Mesenchymal stem cell (in vitro differentiated cells and primary cell): ENCODE data around the gene GNPTG.

Experiments used
- DNase-seq: peaks from one replicate; pipeline ENCODE4 v3.0.0-alpha.2; 2013
- H2AFZ ChIP-seq: one replicate; pipeline ENCODE4 v1.6.1; 2013; ENCODE audit warnings: low read depth, mild to moderate bottlenecking, control low read depth, inconsistent platforms, low read length, moderate library complexity
- H2AK5ac ChIP-seq: 2 replicates; pipeline ENCODE4 v1.6.1; 2013; ENCODE audit warnings: low read length, moderate library complexity, mild to moderate bottlenecking, inconsistent platforms; ENCODE audit not compliant: severe bottlenecking
- H2BK120ac ChIP-seq: one replicate; pipeline ENCODE4 v1.6.1; 2013; ENCODE audit warnings: low read depth, mild to moderate bottlenecking, inconsistent platforms, low read length, moderate library complexity
- H2BK12ac ChIP-seq, 2 experiments: one replicate each; pipeline ENCODE4 v1.6.1; 2013; ENCODE audit warnings: inconsistent platforms in 2 of 2, low read length in 2 of 2, mild to moderate bottlenecking in 2 of 2, moderate library complexity in 2 of 2, control low read depth in 1 of 2
- H2BK15ac ChIP-seq: one replicate; pipeline ENCODE4 v1.6.1; 2013; ENCODE audit warnings: mild to moderate bottlenecking, low read depth, inconsistent platforms; ENCODE audit not compliant: poor library complexity, severe bottlenecking
- H2BK5ac ChIP-seq: 2 replicates; pipeline ENCODE4 v1.6.1; 2013; ENCODE audit warnings: low read depth, mild to moderate bottlenecking, low read length, control low read depth, inconsistent platforms; ENCODE audit not compliant: poor library complexity, severe bottlenecking
- H3K14ac ChIP-seq, 2 experiments: one replicate each; pipeline ENCODE4 v1.6.1; 2013; ENCODE audit warnings: inconsistent platforms in 2 of 2, low read length in 2 of 2, control low read depth in 1 of 2, mild to moderate bottlenecking in 1 of 2, moderate library complexity in 1 of 2
- H3K18ac ChIP-seq, 2 experiments: one replicate each; pipeline ENCODE4 v1.6.1; 2013; ENCODE audit warnings: inconsistent platforms in 2 of 2, low read length in 2 of 2, control low read depth in 1 of 2, low read depth in 1 of 2, mild to moderate bottlenecking in 1 of 2
- H3K23ac ChIP-seq, 2 experiments: one replicate each; pipeline ENCODE4 v1.6.1; 2013; ENCODE audit warnings: inconsistent platforms in 2 of 2, low read length in 2 of 2, mild to moderate bottlenecking in 2 of 2, moderate library complexity in 2 of 2, control low read depth in 1 of 2
- H3K27ac ChIP-seq: 2 replicates; pipeline ENCODE4 v1.5.1; 2013; ENCODE audit warnings: mild to moderate bottlenecking, moderate library complexity, low read length, control low read depth, inconsistent platforms; ENCODE audit not compliant: poor library complexity, severe bottlenecking
- H3K27me3 ChIP-seq, 2 experiments: 2 replicates each; pipeline versions ENCODE4 v1.6.1 to v1.7.0; 2013; ENCODE audit warnings: low read length in 2 of 2, mild to moderate bottlenecking in 2 of 2, moderate library complexity in 2 of 2, control low read depth in 1 of 2, inconsistent platforms in 1 of 2; ENCODE audit not compliant: control insufficient read depth in 1 of 2, insufficient read depth in 1 of 2
- H3K36me3 ChIP-seq, 2 experiments: 2 replicates each; pipeline versions ENCODE4 v1.6.1 to v1.7.0; 2013; ENCODE audit warnings: low read length in 2 of 2, control low read depth in 1 of 2, inconsistent platforms in 1 of 2, low read depth in 1 of 2, mild to moderate bottlenecking in 1 of 2; ENCODE audit not compliant: insufficient read depth in 2 of 2, control insufficient read depth in 1 of 2
- H3K4ac ChIP-seq, 2 experiments: one replicate each; pipeline ENCODE4 v1.6.1; 2013; ENCODE audit warnings: inconsistent platforms in 2 of 2, low read length in 2 of 2, mild to moderate bottlenecking in 2 of 2, moderate library complexity in 2 of 2, control low read depth in 1 of 2, low read depth in 1 of 2
- H3K4me1 ChIP-seq: 2 replicates; pipeline ENCODE4 v1.6.1; 2013; ENCODE audit warnings: low read depth, low read length, control low read depth; ENCODE audit not compliant: control insufficient read depth, insufficient read depth
- H3K4me2 ChIP-seq: 2 replicates; pipeline ENCODE4 v1.6.1; 2013; ENCODE audit warnings: low read length, mild to moderate bottlenecking, inconsistent platforms; ENCODE audit not compliant: poor library complexity, severe bottlenecking
- H3K4me3 ChIP-seq, 2 experiments: 2 replicates each; pipeline versions ENCODE4 v1.5.1 to v1.7.0; 2013; ENCODE audit warnings: low read length in 2 of 2, mild to moderate bottlenecking in 2 of 2, control low read depth in 1 of 2, low read depth in 1 of 2; ENCODE audit not compliant: insufficient read depth in 1 of 2
- H3K79me1 ChIP-seq: replicated peaks from 2 replicates; pipeline ENCODE4 v1.6.1; 2013; ENCODE audit warnings: mild to moderate bottlenecking, control low read depth, low read length, inconsistent platforms; ENCODE audit not compliant: poor library complexity, severe bottlenecking
- H3K9ac ChIP-seq: 2 replicates; pipeline ENCODE4 v1.7.0; 2013; ENCODE audit warnings: mild to moderate bottlenecking, low read length, moderate library complexity
- H3K9me3 ChIP-seq: 2 replicates; pipeline ENCODE4 v1.7.0; 2013; ENCODE audit warnings: mild to moderate bottlenecking, low read length; ENCODE audit not compliant: control insufficient read depth
- H4K8ac ChIP-seq: one replicate; pipeline ENCODE4 v1.6.1; 2013; ENCODE audit warnings: inconsistent platforms, mild to moderate bottlenecking, low read length, moderate library complexity
- H4K91ac ChIP-seq: one replicate; pipeline ENCODE4 v1.6.1; 2013; ENCODE audit warnings: mild to moderate bottlenecking, low read length, inconsistent platforms
- WGBS: methylation state at CpG from one replicate; pipeline ENCODE4 v1.1.7; 2013; ENCODE audit warnings: mixed read lengths; 5-methylcytosine and 5-hydroxymethylcytosine counted together

GNPTG gene

DNA sequence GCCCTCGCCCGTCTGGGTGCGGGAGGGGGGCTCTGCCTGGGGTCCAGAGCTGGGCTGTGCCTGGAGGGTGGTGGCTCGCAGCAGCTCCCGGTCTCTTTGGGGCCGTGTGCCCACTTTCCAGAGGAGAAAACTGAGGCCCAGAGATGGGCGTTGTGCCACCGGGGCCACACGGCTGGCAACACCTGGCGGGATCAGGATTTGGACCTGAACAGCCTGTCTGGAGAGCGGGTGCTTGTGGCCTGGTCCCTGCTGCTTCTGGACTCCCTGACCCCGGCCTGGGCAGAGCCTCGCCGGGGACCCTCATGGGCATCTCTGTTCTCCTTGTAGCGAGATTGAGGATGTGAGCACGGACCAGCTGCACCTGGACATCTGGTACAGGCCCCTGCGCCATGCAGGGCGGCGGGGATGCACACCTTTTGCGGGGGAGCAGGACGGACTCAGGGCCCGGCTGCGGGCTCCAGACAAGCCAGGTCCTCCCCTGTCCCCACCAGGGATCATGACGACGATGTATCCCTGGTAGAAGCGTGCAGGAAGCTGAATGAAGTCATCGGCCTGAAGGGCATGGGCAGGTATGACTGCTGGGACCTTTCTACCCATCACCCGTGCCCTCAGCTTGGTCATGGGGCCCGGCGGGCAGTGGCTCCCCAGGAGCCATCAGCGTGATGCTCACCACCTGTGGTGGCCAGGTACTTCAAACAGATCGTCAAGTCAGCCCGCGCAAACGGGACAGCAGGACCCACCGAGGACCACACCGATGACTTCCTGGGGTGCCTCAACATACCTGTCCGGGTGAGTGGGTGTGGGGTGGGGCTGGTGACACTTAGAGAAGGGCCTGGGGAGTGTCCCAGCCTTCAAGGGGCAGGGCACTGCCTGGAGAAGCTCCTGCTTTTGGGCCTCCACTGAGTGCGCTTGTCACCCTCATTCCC, 10.0 kb upstream of the GNPTG start:
- Histone ChIP-seq H3K27ac (no peak overlapping the region), H3K79me1 (no peaks in the 10 kb centered on the region)

DNA sequence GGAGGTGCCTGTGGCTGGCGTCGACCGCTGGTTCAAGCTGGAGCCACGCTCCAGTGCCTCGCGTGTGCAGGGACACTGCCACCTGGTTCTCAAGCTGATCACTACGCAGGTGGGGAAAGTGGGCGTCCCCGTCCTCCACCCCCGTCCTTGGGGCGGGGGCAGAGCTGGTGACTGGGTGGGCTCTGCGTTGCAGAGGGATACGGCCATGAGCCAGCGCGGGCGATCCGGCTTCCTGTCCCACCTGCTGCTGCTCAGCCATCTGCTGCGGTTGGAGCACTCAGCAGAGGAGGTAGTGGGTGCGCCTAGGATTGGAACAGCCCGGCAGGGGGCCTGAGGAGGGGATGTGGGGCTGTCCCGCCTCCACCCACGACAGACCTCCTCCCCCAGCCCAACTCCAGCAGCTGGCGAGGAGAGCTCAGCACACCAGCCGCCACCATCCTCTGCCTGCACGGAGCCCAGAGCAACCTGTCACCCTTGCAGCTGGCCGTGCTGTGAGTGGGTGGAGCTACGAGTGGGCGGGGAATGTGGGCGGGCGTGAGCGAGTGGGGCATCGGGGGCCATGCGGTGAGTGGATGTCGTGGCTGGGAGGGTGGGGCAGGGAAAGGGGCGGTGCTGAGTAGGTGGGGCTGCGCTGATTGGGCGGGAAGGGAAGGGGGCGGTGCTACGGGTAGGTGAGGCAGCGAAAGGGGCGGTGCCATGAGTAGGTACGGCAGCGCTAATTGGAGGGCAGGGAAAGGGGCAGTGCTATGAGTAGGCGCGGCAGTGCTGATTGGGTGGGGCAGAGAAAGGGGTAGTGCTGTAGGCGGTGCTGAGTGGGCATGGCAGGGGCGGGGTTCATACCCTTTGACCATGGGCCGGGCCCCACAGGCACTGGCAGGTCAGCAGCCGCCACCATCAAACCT, 9.0 kb upstream of the GNPTG start:
- peaks cover 23% of the 10 kb centered on the region for H3K4me1 ChIP-seq
- no peak overlapping the region for H2BK5ac ChIP-seq
- peak overlapping the region in 1 of 2 experiments; percentile 39 for H3K4me3 ChIP-seq
- no peaks in the 10 kb centered on the region for H3K9me3 ChIP-seq
- H2AFZ ChIP-seq: no peak overlapping the region
- H2BK120ac ChIP-seq: no peak overlapping the region
- H3K23ac ChIP-seq: no peak overlapping the region
- peak overlapping the region in 1 of 2 experiments; percentile 42 for H3K18ac ChIP-seq
- no peak overlapping the region for H3K4ac ChIP-seq
- no peak overlapping the region for H2BK15ac ChIP-seq
- DNase-seq: peak; percentile 94
- no peak overlapping the region for H3K14ac ChIP-seq
- H3K79me1 ChIP-seq: no peaks in the 10 kb centered on the region
- H4K8ac ChIP-seq: no peak overlapping the region
- peak overlapping the region; percentile 57 for H3K4me2 ChIP-seq
- H3K27me3 ChIP-seq: peaks cover 16 to 48% of the 10 kb centered on the region in 2 experiments
- WGBS: 23% methylated on average over 43 of the region's 49 CpGs
- H2BK12ac ChIP-seq: no peak overlapping the region
- H3K36me3 ChIP-seq: peaks cover 0 to 8% of the 10 kb centered on the region in 2 experiments
- H4K91ac ChIP-seq: no peak overlapping the region
- no peak overlapping the region for H3K9ac ChIP-seq
- H3K27ac ChIP-seq: no peak overlapping the region
- no peak overlapping the region for H2AK5ac ChIP-seq

More for the DNA sequence above, 10.0 kb upstream of the GNPTG start:
- H3K4me1 ChIP-seq: peaks cover 21% of the 10 kb centered on the region
- H3K4me3 ChIP-seq: no peak overlapping the region
- no peak overlapping the region for H4K8ac ChIP-seq
- no peak for DNase-seq
- H2BK120ac ChIP-seq: no peak overlapping the region
- H3K9ac ChIP-seq: no peak overlapping the region
- no peak overlapping the region for H2BK15ac ChIP-seq
- H4K91ac ChIP-seq: no peak overlapping the region
- no peaks in the 10 kb centered on the region for H3K36me3 ChIP-seq
- no peak overlapping the region for H3K14ac ChIP-seq
- H2AK5ac ChIP-seq: no peak overlapping the region
- H2AFZ ChIP-seq: no peak overlapping the region
- no peaks in the 10 kb centered on the region for H3K9me3 ChIP-seq
- H2BK12ac ChIP-seq: no peak overlapping the region
- H3K27me3 ChIP-seq: peaks cover 22 to 58% of the 10 kb centered on the region in 2 experiments
- WGBS: 92% methylated on average over 39 of the region's 39 CpGs
- no peak overlapping the region for H3K23ac ChIP-seq
- H3K4ac ChIP-seq: no peak overlapping the region
- no peak overlapping the region for H2BK5ac ChIP-seq
- no peak overlapping the region for H3K18ac ChIP-seq
- no peak overlapping the region for H3K4me2 ChIP-seq

DNA sequence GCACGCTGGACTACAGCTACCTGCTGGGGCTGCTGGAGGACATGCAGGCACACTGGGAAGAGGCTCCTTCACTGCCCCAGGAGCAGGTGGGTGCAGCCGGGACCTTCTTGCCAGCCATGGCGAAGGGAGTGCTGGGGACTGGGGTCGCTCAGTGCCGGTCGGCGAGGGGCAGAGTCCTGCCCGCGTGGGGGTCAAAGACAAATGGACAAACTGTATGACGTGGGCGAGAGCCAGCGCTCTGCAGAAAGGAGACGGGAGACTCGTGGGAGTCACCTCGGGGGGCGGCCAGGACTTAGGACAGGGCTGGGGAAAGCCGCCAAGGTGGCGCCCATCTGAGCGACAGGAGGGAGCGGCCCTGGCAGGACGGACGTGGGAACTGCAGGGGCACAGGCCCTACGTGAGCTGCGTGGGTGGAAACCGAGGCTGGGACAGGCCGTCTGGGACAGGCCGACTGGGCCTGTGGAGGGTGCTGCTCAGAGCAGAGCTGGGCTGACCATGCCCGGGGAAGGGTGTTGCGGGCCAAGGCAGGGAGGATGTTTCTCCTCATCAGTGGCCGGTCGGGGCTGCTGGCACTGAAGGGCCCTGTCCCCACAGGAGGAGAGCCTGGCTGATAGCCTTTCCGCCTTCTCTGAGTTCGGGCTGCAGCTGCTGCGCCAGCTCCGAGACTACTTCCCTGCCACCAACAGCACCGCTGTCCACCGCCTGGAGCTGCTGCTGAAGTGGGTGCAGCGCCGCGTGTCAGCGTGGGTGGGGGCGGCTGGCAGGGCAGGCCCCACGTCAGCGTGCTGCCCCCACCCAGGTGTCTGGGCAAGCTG, 8.1 kb upstream of the GNPTG start:
- Histone ChIP-seq H3K9ac (no peak overlapping the region), H3K4me3 (peak overlapping the region in 1 of 2 experiments; percentile 39), H4K91ac (no peak overlapping the region), H3K79me1 (peaks cover 4% of the 10 kb centered on the region), H3K4ac (no peak overlapping the region), H3K4me2 (peak overlapping the region; percentile 57), H3K9me3 (no peaks in the 10 kb centered on the region), H2BK15ac (no peak overlapping the region), H3K4me1 (peaks cover 21% of the 10 kb centered on the region), H4K8ac (no peak overlapping the region), H3K18ac (peak overlapping the region in 1 of 2 experiments; percentile 26), H3K14ac (no peak overlapping the region), H3K23ac (no peak overlapping the region), H2BK5ac (no peak overlapping the region), H2BK120ac (no peak overlapping the region), H3K36me3 (peaks cover 6 to 17% of the 10 kb centered on the region in 2 experiments), H3K27ac (no peak overlapping the region), H2AFZ (no peak overlapping the region), H2BK12ac (no peak overlapping the region), H2AK5ac (no peak overlapping the region), H3K27me3 (peaks cover 12 to 45% of the 10 kb centered on the region in 2 experiments)
- 59% methylated on average over 44 of the region's 44 CpGs for WGBS
- DNase-seq: no peak
